Measurements from ENCODE around the gene KIF4A.

KIF4A gene

DNA sequence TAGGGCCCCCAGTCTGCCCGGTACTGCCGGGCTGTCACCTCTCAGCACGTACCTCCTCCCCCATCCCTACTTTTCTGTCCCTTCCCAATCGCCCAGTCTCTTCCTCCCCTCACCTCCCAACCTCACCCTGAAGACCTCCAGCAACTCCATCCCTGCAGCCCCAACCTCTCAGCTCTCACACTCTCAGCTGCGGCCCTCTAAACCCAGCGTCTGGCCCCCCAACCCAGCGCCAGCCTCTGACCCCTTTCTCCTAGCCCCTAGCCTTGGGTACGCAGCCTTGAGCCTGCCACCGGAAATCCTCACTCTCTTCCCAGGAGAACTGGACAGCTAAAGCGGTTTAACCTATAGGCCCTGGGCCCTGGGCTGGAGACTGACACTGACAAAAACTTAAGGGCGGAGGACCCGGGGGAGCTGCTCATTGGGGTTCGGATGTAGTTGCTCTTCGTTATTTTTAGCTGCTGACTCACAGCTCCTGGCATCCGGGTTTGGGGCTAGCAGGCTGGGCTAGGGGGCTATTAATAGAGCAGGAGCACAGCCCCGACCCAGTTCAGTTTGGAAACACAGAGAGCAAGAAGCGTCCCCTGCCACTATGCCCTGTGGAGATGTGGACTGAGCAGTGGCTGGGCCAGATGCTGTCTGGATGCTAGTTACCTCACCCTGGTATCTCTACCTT, 145.1 kb downstream of the KIF4A start:
- peak overlapping the region; percentile 47 for H3K9ac ChIP-seq (ENCODE audit: low read length)

DNA sequence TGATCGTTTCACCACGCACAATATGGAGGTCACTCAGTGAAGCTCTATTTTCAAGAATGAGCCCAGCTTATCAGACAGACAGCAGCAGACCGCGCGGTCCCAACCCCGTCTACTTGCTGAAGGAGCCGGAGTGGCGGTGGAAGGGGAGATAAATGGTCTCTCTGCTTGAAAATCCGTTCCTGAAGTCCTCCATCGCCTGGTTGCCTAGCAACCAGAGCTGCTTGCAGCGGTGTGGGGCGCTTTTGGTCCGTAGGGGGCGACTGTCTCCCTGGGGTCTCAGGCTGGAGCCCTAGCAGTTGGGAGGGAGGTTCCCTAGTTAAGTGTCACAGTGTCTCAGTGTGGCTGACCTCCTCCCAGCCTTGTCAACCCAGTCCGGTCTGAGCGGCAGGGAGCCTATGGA, 146.4 kb downstream of the KIF4A start:
- no peak overlapping the region for H3K4me3 ChIP-seq (ENCODE audit: low read length)

More for the DNA sequence above, 145.1 kb downstream of the KIF4A start:
- H3K4me1 ChIP-seq (ENCODE audit: control insufficient read depth, insufficient read depth, low read length), result peaks cover 14% of the 10 kb centered on the region
- no peaks in the 10 kb centered on the region for H3K36me3 ChIP-seq (ENCODE audit: control insufficient read depth, insufficient read depth, low read length)
- no peak overlapping the region for H3K4me3 ChIP-seq (ENCODE audit: low read length)
- H3K27me3 ChIP-seq (ENCODE audit: control insufficient read depth, insufficient read depth, low read length), result no peaks in the 10 kb centered on the region
- H3K9me3 ChIP-seq (ENCODE audit: control insufficient read depth, low read length), result no peaks in the 10 kb centered on the region

GRCh38 chrX:70437011-70437410, 147.1 kb downstream of the KIF4A start:
- Histone ChIP-seq H3K27me3 (ENCODE audit: control insufficient read depth, insufficient read depth, low read length) (no peaks in the 10 kb centered on the region), H3K36me3 (ENCODE audit: control insufficient read depth, insufficient read depth, low read length) (no peaks in the 10 kb centered on the region)

More for the DNA sequence above, 146.4 kb downstream of the KIF4A start:
- Histone ChIP-seq H3K27me3 (ENCODE audit: control insufficient read depth, insufficient read depth, low read length) (no peaks in the 10 kb centered on the region), H3K9me3 (ENCODE audit: control insufficient read depth, low read length) (no peaks in the 10 kb centered on the region), H3K4me1 (ENCODE audit: control insufficient read depth, insufficient read depth, low read length) (peaks cover 14% of the 10 kb centered on the region), H3K36me3 (ENCODE audit: control insufficient read depth, insufficient read depth, low read length) (no peaks in the 10 kb centered on the region), H3K9ac (ENCODE audit: low read length) (no peak overlapping the region)

GRCh38 chrX:70437921-70438665, 148.2 kb downstream of the KIF4A start:
- no peak overlapping the region for H3K4me3 ChIP-seq (ENCODE audit: low read length)
- peaks cover 11% of the 10 kb centered on the region for H3K4me1 ChIP-seq (ENCODE audit: control insufficient read depth, insufficient read depth, low read length)
- no peaks in the 10 kb centered on the region for H3K36me3 ChIP-seq (ENCODE audit: control insufficient read depth, insufficient read depth, low read length)
- H3K27me3 ChIP-seq (ENCODE audit: control insufficient read depth, insufficient read depth, low read length), result no peaks in the 10 kb centered on the region
- no peaks in the 10 kb centered on the region for H3K9me3 ChIP-seq (ENCODE audit: control insufficient read depth, low read length)
- H3K9ac ChIP-seq (ENCODE audit: low read length), result no peak overlapping the region

More at GRCh38 chrX:70437011-70437410, 147.1 kb downstream of the KIF4A start:
- Histone ChIP-seq H3K9me3 (ENCODE audit: control insufficient read depth, low read length) (no peaks in the 10 kb centered on the region), H3K4me1 (ENCODE audit: control insufficient read depth, insufficient read depth, low read length) (peaks cover 14% of the 10 kb centered on the region), H3K9ac (ENCODE audit: low read length) (no peak overlapping the region), H3K4me3 (ENCODE audit: low read length) (no peak overlapping the region)

DNA sequence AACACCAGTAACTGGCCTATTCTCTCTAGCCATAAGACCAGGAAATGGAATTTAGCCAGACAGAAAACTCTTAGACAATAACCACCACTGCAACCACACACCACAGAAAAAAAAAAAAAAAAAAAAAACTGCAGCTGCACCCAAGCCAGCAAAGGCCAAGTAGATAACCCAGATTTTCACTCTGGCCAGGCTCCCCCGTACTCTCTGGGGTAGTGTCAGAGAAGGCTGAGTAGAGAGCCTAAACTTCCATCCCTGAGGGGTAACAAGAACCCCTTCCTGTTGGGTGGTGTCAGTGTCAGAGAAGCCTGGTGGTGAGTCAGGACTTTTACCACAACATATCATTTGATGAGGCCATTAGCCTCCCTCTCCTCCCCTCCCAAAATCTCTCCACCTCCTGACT, 149.1 kb downstream of the KIF4A start:
- H3K4me1 ChIP-seq (ENCODE audit: control insufficient read depth, insufficient read depth, low read length), result peaks cover 5% of the 10 kb centered on the region
- no peaks in the 10 kb centered on the region for H3K9me3 ChIP-seq (ENCODE audit: control insufficient read depth, low read length)
- H3K9ac ChIP-seq (ENCODE audit: low read length), result no peak overlapping the region
- H3K4me3 ChIP-seq (ENCODE audit: low read length), result no peak overlapping the region
- H3K36me3 ChIP-seq (ENCODE audit: control insufficient read depth, insufficient read depth, low read length), result no peaks in the 10 kb centered on the region
- H3K27me3 ChIP-seq (ENCODE audit: control insufficient read depth, insufficient read depth, low read length), result peaks cover 4% of the 10 kb centered on the region

GRCh38 chrX:70442224-70442623, 152.3 kb downstream of the KIF4A start:
- Histone ChIP-seq H3K9me3 (ENCODE audit: control insufficient read depth, low read length) (no peaks in the 10 kb centered on the region), H3K36me3 (ENCODE audit: control insufficient read depth, insufficient read depth, low read length) (no peaks in the 10 kb centered on the region), H3K27me3 (ENCODE audit: control insufficient read depth, insufficient read depth, low read length) (peaks cover 28% of the 10 kb centered on the region), H3K9ac (ENCODE audit: low read length) (no peak overlapping the region), H3K4me1 (ENCODE audit: control insufficient read depth, insufficient read depth, low read length) (no peaks in the 10 kb centered on the region), H3K4me3 (ENCODE audit: low read length) (no peak overlapping the region)

GRCh38 chrX:70444326-70444945, 154.5 kb downstream of the KIF4A start, which contains the start of gene DLG3:
Gene DLG3, plus strand, starts transcription at chrX:70444835. Its CDS starts 367 bp downstream, at chrX:70445202.
- H3K4me3 ChIP-seq (ENCODE audit: low read length), result no peak within 1 kb of the TSS
- H3K27me3 ChIP-seq (ENCODE audit: control insufficient read depth, insufficient read depth, low read length), result peaks cover 28% of the 10 kb centered on the region
- H3K4me1 ChIP-seq (ENCODE audit: control insufficient read depth, insufficient read depth, low read length), result no peaks in the 10 kb centered on the region
- H3K36me3 ChIP-seq (ENCODE audit: control insufficient read depth, insufficient read depth, low read length), result no peaks in the 10 kb centered on the region
- no peak within 1 kb of the TSS for H3K9ac ChIP-seq (ENCODE audit: low read length)
- no peaks in the 10 kb centered on the region for H3K9me3 ChIP-seq (ENCODE audit: control insufficient read depth, low read length)

GRCh38 chrX:70444946-70445656, 155.2 kb downstream of the KIF4A start:
- H3K36me3 ChIP-seq (ENCODE audit: control insufficient read depth, insufficient read depth, low read length), result no peaks in the 10 kb centered on the region
- no peaks in the 10 kb centered on the region for H3K4me1 ChIP-seq (ENCODE audit: control insufficient read depth, insufficient read depth, low read length)
- H3K27me3 ChIP-seq (ENCODE audit: control insufficient read depth, insufficient read depth, low read length), result peaks cover 28% of the 10 kb centered on the region
- H3K9me3 ChIP-seq (ENCODE audit: control insufficient read depth, low read length), result no peaks in the 10 kb centered on the region
- no peak overlapping the region for H3K9ac ChIP-seq (ENCODE audit: low read length)
- H3K4me3 ChIP-seq (ENCODE audit: low read length), result no peak overlapping the region

GRCh38 chrX:70445951-70446350, 156.0 kb downstream of the KIF4A start:
- Histone ChIP-seq H3K4me1 (ENCODE audit: control insufficient read depth, insufficient read depth, low read length) (no peaks in the 10 kb centered on the region), H3K4me3 (ENCODE audit: low read length) (no peak overlapping the region), H3K9me3 (ENCODE audit: control insufficient read depth, low read length) (no peaks in the 10 kb centered on the region), H3K36me3 (ENCODE audit: control insufficient read depth, insufficient read depth, low read length) (no peaks in the 10 kb centered on the region), H3K27me3 (ENCODE audit: control insufficient read depth, insufficient read depth, low read length) (peaks cover 28% of the 10 kb centered on the region), H3K9ac (ENCODE audit: low read length) (no peak overlapping the region)

GRCh38 chrX:70446380-70447350, 156.8 kb downstream of the KIF4A start:
- Histone ChIP-seq H3K9me3 (ENCODE audit: control insufficient read depth, low read length) (no peaks in the 10 kb centered on the region), H3K4me1 (ENCODE audit: control insufficient read depth, insufficient read depth, low read length) (peaks cover 2% of the 10 kb centered on the region), H3K27me3 (ENCODE audit: control insufficient read depth, insufficient read depth, low read length) (peaks cover 28% of the 10 kb centered on the region), H3K4me3 (ENCODE audit: low read length) (no peak overlapping the region), H3K9ac (ENCODE audit: low read length) (no peak overlapping the region), H3K36me3 (ENCODE audit: control insufficient read depth, insufficient read depth, low read length) (no peaks in the 10 kb centered on the region)

DNA sequence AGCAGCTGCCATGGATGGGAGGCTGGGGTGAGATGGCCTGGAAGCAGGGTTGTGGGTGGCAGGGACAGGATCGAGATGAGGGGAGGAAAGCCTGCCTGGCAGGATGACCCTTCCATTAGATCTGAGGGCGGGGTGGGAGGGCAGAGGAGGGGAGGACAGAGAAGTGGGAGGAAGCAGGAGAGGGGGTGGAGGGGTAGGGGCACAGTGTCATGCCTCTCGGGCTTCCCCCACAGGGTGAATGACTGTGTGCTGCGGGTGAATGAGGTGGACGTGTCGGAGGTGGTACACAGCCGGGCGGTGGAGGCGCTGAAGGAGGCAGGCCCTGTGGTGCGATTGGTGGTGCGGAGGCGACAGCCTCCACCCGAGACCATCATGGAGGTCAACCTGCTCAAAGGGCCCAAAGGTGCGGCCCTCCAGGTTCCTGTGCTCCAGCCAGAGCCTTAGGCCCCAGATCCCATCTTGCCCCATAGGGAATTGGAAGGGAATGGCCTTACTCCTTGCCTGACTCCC, 159.6 kb downstream of the KIF4A start:
- no peaks in the 10 kb centered on the region for H3K36me3 ChIP-seq (ENCODE audit: control insufficient read depth, insufficient read depth, low read length)
- no peak overlapping the region for H3K4me3 ChIP-seq (ENCODE audit: low read length)
- no peak overlapping the region for H3K9ac ChIP-seq (ENCODE audit: low read length)
- no peaks in the 10 kb centered on the region for H3K9me3 ChIP-seq (ENCODE audit: control insufficient read depth, low read length)
- H3K4me1 ChIP-seq (ENCODE audit: control insufficient read depth, insufficient read depth, low read length), result peaks cover 8% of the 10 kb centered on the region
- peaks cover 20% of the 10 kb centered on the region for H3K27me3 ChIP-seq (ENCODE audit: control insufficient read depth, insufficient read depth, low read length)
